ENCODE data around the gene ANKRD11.
A peak's percentile ranks its signal among the peaks of the same experiment; 100 is the strongest.
"Not testable (repeated sequence)": the region's sequence is repeated elsewhere in the genome, so short reads cannot be mapped to it uniquely, and the experiment has no call there.

The ANKRD11 gene

DNA sequence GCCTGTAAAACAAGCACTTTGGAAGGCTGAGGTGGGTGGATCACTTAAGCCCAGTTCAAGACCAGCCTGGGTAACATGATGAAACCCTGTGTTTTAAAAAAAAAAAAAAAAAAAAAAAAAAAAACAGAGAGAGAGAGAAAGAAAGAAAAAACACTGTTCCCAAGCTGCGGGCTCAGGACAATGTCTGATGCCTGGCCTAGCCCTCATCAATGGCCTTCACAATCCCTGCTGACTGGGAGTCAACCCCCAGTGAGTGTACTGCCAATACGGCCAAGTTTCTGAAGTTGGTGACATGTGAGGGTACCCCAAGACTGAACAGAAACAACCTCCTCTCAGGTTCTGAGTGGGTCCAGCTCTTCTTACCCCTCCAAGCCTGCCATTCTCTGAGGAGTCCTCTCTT is 156.3 kb downstream of the ANKRD11 start:
- no peak for DNase-seq (ENCODE audit: low read depth)
- TF ChIP-seq, protein P1, sequence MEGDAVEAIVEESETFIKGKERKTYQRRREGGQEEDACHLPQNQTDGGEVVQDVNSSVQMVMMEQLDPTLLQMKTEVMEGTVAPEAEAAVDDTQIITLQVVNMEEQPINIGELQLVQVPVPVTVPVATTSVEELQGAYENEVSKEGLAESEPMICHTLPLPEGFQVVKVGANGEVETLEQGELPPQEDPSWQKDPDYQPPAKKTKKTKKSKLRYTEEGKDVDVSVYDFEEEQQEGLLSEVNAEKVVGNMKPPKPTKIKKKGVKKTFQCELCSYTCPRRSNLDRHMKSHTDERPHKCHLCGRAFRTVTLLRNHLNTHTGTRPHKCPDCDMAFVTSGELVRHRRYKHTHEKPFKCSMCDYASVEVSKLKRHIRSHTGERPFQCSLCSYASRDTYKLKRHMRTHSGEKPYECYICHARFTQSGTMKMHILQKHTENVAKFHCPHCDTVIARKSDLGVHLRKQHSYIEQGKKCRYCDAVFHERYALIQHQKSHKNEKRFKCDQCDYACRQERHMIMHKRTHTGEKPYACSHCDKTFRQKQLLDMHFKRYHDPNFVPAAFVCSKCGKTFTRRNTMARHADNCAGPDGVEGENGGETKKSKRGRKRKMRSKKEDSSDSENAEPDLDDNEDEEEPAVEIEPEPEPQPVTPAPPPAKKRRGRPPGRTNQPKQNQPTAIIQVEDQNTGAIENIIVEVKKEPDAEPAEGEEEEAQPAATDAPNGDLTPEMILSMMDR (IDR thresholded peaks at IDR 0.05; ENCODE audit: low read depth, low read length, missing control alignments) = no peak
- H3K4me3 ChIP-seq (ENCODE audit: low read depth, low read length) = no peak overlapping the region

DNA sequence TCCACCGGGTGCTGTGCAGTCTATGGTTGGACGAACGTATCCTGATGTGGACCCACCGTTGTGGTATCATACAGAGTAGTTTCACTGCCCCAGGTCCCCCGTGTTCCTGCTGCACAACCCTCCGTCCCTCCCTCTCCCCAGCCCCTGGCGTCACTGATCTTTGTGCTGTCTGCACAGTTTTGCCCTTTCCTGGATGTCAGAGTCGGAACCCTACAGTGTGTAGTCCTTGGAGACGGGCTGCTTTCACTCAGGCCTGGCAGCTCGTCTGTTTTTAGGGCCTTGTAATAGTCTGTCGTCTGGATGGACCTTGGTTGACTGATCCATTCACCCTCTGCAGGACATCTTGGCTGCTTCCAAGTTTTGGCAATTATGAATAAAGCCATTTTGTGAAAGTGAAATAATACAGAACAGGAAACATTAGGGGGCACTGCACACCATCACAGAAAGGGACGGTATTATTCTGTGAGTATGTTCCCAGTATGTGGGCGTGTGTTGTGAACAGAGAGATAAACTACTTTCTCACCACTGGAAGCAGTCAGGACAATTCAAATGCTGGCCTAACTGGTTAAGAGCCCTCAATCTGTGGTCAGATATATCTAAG is 156.9 kb downstream of the ANKRD11 start:
- not testable (repeated sequence) for DNase-seq (ENCODE audit: low read depth); H3K4me3 ChIP-seq (ENCODE audit: low read depth, low read length)
- TF ChIP-seq, protein P1 (IDR thresholded peaks at IDR 0.05; ENCODE audit: low read depth, low read length, missing control alignments) = peak; percentile 46

- H3K4me3 ChIP-seq (ENCODE audit: low read depth, low read length) = no peak overlapping the region
- no peak for DNase-seq (ENCODE audit: low read depth)
- TF ChIP-seq, protein P1 (IDR thresholded peaks at IDR 0.05; ENCODE audit: low read depth, low read length, missing control alignments) = no peak
Observed at GRCh38 chr16:89332902-89333245, 157.5 kb downstream of the ANKRD11 start.

- TF ChIP-seq, protein P1 (IDR thresholded peaks at IDR 0.05; ENCODE audit: low read depth, low read length, missing control alignments) = no peak
- DNase-seq (ENCODE audit: low read depth) = no peak
- H3K4me3 ChIP-seq (ENCODE audit: low read depth, low read length) = no peak overlapping the region
Observed at GRCh38 chr16:89332243-89332901, 158.0 kb downstream of the ANKRD11 start.

GRCh38 chr16:89331371-89332109 is 158.8 kb downstream of the ANKRD11 start:
- no peak for DNase-seq (ENCODE audit: low read depth)
- H3K4me3 ChIP-seq (ENCODE audit: low read depth, low read length) = no peak overlapping the region
- TF ChIP-seq, protein P1 (IDR thresholded peaks at IDR 0.05; ENCODE audit: low read depth, low read length, missing control alignments) = no peak

DNA sequence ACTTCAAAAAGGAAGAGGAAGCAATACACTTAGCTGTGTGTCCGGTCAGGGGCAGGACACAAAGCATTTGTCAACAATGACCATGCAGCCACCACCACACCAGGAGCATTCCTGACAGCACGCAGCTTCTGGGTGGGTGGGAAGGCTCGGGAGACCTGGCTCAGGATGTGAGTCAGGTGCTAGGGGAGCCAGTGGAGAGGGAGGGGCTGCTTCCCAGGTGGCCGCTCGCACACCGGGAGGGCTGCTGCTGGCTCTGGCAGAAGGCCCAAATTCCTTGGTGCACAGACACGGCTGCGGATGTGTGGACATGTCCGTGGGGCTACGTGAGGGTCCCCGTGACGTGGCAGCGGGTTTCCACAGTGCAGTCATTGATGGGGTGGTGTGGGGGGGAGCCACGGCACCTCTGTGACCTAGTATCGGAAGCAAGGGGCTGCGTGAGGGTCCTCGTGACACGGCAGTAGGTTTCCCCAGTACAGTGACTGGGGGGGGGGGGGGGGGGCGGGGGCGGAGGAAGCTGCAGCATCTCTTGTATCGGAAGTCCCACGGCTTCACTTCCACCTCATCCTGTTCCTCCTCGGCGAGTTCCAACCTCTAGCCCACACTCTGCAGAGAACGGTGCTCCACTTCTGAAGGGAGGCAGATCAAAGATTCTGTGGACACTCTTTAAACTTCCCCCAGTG is 160.0 kb downstream of the ANKRD11 start:
- H3K4me3 ChIP-seq (ENCODE audit: low read depth, low read length) = no peak overlapping the region
- TF ChIP-seq, protein P1 (IDR thresholded peaks at IDR 0.05; ENCODE audit: low read depth, low read length, missing control alignments) = no peak
- DNase-seq (ENCODE audit: low read depth) = no peak

DNA sequence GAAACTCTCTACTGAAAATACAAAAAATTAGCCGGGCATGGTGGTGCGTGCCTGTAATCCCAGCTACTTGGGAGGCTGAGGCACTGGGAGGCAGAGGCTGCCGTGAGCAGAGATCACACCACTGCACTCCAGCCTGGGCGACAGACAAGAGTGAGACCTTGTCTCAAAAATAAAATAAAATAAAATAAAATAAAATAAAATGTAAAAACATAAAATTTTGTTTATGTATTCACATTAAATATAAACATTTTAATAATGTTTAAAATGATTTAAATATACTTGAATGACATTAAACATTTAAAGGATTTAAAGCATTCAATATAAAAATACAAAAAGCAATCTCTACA is 160.6 kb downstream of the ANKRD11 start:
- not testable (repeated sequence) for H3K4me3 ChIP-seq (ENCODE audit: low read depth, low read length); DNase-seq (ENCODE audit: low read depth)

DNA sequence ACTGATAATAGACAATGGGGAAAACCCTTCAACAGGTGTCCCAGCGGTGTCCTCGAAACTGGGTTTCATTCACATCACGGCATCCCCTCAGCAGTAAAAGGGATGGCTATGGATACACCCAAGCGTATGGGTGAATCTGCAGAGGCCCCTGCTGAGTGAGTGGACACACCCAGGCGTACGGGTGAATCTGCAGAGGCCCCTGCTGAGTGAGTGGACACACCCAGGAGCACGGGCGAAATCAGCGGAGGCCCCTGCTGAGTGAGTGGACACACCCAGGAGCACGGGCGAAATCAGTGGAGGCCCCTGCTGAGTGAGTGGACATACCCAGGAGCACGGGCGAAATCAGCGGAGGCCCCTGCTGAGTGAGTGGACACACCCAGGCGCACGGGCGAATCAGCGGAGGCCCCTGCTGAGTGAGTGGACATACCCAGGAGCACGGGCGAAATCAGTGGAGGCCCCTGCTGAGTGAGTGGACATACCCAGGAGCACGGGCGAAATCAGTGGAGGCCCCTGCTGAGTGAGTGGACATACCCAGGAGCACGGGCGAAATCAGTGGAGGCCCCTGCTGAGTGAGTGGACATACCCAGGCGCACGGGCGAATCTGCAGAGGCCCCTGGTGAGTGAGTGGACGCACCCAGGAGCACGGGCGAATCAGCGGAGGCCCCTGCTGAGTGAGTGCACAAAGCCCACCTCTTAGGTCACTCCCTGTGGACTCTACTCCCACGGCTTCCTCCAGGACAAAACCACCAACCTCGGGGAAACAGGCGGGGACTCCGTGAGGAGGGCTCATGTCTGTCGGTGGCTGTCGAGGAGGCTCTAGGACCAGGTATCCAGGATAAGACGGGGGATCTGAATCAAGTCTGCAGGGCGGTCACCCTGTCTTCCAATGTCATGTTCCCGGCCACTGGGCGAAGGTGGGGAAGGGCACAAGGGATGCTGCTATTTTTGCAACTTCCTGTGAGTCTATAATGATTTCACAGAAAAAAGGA is 161.7 kb downstream of the ANKRD11 start:
- DNase-seq (ENCODE audit: low read depth); H3K4me3 ChIP-seq (ENCODE audit: low read depth, low read length): not testable (repeated sequence)

Measured in GM12864 (cell line).